Adrenal gland (tissue), 12 donors: ENCODE data around the gene CXCL13. TPM values are rescaled to one million over a fixed set of nuclear protein-coding genes. Genes with fewer than 3 reads are reported as not detected.

Experiments
- DNase-seq, 7 donors: peaks; one replicate each; pipeline ENCODE4 v3.0.0-alpha.2; 2019 to 2020
- H3K27ac ChIP-seq, 5 donors: fragments of 200-600 bp; sonication (generic) in 4 of 5; 1 replicate in 3 of 5; 2 replicates in 2 of 5; pipeline versions ENCODE4 v1.5.1 to v1.8.0; 2016 to 2020; ENCODE audit warnings: mild to moderate bottlenecking in 1 of 5
- H3K27me3 ChIP-seq: fragments of 200-600 bp; 2 replicates; pipeline ENCODE4 v1.8.0; 2021
- H3K36me3 ChIP-seq, 2 donors: fragments of 200-600 bp; replicated peaks in 1 of 2; 1 replicate in 1 of 2; 2 replicates in 1 of 2; pipeline versions ENCODE4 v1.5.1 to v1.8.0; 2018 to 2022
- H3K4me1 ChIP-seq, 2 donors: fragments of 200-600 bp; replicated peaks in 1 of 2; 1 replicate in 1 of 2; 2 replicates in 1 of 2; pipeline versions ENCODE4 v1.5.1 to v1.8.0; 2018 to 2021
- H3K4me3 ChIP-seq, 4 donors: fragments of 200-600 bp; sonication (generic) in 3 of 4; one replicate each; pipeline ENCODE4 v1.5.1; 2016 to 2018
- H3K9me3 ChIP-seq, 3 donors: fragments of 200-600 bp; sonication (generic) in 1 of 3; replicated peaks in 1 of 3; 1 replicate in 2 of 3; 2 replicates in 1 of 3; pipeline versions ENCODE4 v1.5.1 to v1.8.0; 2016 to 2021
- POLR2A ChIP-seq, 2 donors: fragments of 450-650 bp; IDR thresholded peaks; one replicate each; pipeline ENCODE4 v1.6.1; 2017; ENCODE audit warnings: antibody characterized with exemption in 2 of 2, mild to moderate bottlenecking in 2 of 2, moderate library complexity in 1 of 2
- WGBS, 4 donors: extraction: QIAGEN DNeasy Blood & Tissue Kit in 2 of 4; methylation state at CpG; one replicate each; pipeline versions ENCODE4 v1.1.5 to v1.1.7; 2013 to 2017; 5-methylcytosine and 5-hydroxymethylcytosine counted together
- intact Hi-C, 2 donors: fragments of 100-400 bp; cut with DNase I; formaldehyde crosslinking; loops; one replicate each; pipeline versions ENCODE4 v1.14.1 to v1.15.0; 2022 to 2023
- polyA plus RNA-seq, 3 donors: library from polyadenylated mRNA; stranded (reverse); fragments of 200-250 nt in 2 of 3; fragments of 350-450 nt in 1 of 3; fragmentation: Illumina TruSeq in 1 of 3; extraction: RNeasy Lipid Tissue Mini Kit (QIAGEN cat#74804) in 1 of 3; gene quantifications; one replicate each; pipeline ENCODE4 v1.2.3, GENCODE V29; 2013 to 2014
- total RNA-seq, 9 donors: library from RNA; depleted of rRNA in 4 of 9; stranded (reverse); fragments of >200 nt in 4 of 9; fragments of 120-200 nt in 1 of 9; fragmentation: NEBNext Ultra II Directional in 1 of 9; extraction: Animal tissue kit (Norgen Biotek cat#: 25700) in 1 of 9; gene quantifications; one replicate each; pipeline versions ENCODE4 v1.1.0 to v1.2.4, GENCODE V29; 2013 to 2023
- TF ChIP-seq, protein P1 (sequence below), 6 experiments: fragments of 450-650 bp in 4 of 6; fragments of 200-600 bp in 2 of 6; sonication (generic) in 1 of 6; IDR thresholded peaks; 1 replicate in 5 of 6; 2 replicates in 1 of 6; pipeline versions ENCODE4 v1.5.1 to v1.8.0; 2016 to 2021; ENCODE audit warnings: antibody characterized with exemption in 6 of 6, mild to moderate bottlenecking in 2 of 6, moderate library complexity in 1 of 6
- donor health status: healthy with polysubstance abuse.
- donor health status: Bipolar disorder and iron deficiency.
- donor health status: DM: yes; HTN: yes; CAD: no.
- donor health status: DM: no; HTN: no; CAD: no.
- donor health status: DM: no; HTN: no; CAD: no.
- donor health status: DM: yes; HTN: yes; CAD: no.

CXCL13 gene
- total and polyA plus RNA-seq, 12 donors, result 0.39 to 0.88 (median 0.58) TPM; not detected in 8

DNA sequence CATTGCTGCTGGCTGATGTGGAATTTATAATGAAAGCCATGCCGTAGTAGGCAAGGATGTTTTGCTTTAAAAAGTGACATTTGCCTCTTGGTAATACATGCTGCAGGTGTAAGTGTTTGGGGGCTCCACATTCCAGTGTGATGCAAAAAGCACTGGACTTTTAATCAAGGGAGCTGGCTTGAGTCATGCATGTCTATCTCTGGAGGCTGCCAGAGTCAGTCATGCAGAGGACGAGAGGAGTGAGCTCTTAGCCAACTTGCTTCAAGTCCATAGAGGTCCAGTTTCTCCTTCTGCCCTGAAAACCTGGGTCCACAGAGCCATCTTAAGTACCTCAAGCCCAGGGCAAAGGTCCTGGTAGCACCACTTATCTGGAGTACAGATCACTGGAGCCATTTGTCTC lies 11.6 kb upstream of the CXCL13 start:
- no peak for DNase-seq
- Histone ChIP-seq H3K9me3 (no peaks in the 10 kb centered on the region), H3K27ac (no peak overlapping the region), H3K4me1 (no peaks in the 10 kb centered on the region), H3K36me3 (no peaks in the 10 kb centered on the region), H3K4me3 (no peak overlapping the region), H3K27me3 (peaks cover 2% of the 10 kb centered on the region)
- TF ChIP-seq, protein P1, sequence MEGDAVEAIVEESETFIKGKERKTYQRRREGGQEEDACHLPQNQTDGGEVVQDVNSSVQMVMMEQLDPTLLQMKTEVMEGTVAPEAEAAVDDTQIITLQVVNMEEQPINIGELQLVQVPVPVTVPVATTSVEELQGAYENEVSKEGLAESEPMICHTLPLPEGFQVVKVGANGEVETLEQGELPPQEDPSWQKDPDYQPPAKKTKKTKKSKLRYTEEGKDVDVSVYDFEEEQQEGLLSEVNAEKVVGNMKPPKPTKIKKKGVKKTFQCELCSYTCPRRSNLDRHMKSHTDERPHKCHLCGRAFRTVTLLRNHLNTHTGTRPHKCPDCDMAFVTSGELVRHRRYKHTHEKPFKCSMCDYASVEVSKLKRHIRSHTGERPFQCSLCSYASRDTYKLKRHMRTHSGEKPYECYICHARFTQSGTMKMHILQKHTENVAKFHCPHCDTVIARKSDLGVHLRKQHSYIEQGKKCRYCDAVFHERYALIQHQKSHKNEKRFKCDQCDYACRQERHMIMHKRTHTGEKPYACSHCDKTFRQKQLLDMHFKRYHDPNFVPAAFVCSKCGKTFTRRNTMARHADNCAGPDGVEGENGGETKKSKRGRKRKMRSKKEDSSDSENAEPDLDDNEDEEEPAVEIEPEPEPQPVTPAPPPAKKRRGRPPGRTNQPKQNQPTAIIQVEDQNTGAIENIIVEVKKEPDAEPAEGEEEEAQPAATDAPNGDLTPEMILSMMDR (IDR thresholded peaks at IDR 0.05), result no peak
- TF ChIP-seq POLR2A (IDR thresholded peaks at IDR 0.05), result no peak
- intact Hi-C loops, result loop anchor here in 1 of 2 donors (10.0 kb wide), 1 partner anchor 349 kb away; no protein-coding TSS in a partner anchor
- 38 to 60% (median 52%) methylated on average over 1 to 2 of the region's 2 CpGs for WGBS, 4 donors

DNA sequence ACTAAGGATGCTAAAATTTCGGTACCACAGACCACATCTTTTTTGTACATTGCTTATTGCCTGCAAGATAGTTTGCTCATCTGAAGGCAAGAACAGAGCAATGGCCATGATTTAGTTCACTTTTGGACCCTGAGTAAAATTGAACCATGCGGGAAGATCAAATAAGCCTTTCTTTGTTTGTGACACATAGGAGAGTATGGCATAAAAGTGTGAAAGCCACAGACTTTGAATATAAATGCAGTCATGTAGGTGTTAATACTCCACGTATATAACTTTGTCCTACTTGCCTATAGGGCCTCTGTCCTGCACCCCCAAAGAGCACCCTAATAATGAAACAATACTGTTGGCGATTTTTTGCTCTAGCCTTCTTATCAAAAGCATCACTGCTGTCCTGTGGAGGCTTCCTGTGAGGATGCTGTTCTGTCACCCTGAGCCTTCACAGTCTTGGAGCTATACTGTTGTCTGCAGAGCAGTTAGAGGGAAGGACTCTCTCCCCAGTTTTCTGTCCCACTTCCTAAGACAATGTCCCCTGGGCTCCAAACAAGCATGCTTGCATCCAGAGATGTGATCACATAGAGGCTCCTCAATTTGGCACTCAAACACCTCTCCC lies 10.2 kb upstream of the CXCL13 start:
- H3K27me3 ChIP-seq, result peaks cover 4% of the 10 kb centered on the region
- intact Hi-C loops, result loop anchor here in 1 of 2 donors (10.0 kb wide), 1 partner anchor 351 kb away; no protein-coding TSS in a partner anchor
- H3K36me3 ChIP-seq, result no peaks in the 10 kb centered on the region
- H3K4me1 ChIP-seq, result no peaks in the 10 kb centered on the region
- TF ChIP-seq, protein P1 (IDR thresholded peaks at IDR 0.05), result no peak
- TF ChIP-seq POLR2A (IDR thresholded peaks at IDR 0.05), result no peak
- 71 to 77% (median 75%) methylated on average over 4 of the region's 4 CpGs for WGBS, 4 donors
- no peak for DNase-seq
- H3K9me3 ChIP-seq, result no peaks in the 10 kb centered on the region
- no peak overlapping the region for H3K4me3 ChIP-seq
- no peak overlapping the region for H3K27ac ChIP-seq

DNA sequence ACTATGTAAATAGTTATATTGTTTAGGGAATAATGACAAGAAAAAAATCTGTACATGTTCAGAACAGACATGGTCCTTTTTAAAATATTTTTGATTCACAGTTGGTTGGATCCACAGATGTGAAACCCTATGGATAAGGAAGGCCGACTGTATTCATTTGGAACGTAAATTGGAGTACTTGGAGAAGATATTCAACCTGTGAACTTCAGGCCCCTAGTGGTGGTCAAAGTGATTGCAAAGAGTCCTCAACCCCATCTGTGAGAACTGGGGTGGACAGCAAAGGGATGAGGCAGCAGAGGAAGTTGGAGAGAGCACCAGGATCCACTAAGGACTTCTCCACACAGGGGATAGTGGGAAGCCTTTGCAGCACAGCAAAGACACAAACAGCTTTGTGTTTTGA lies 6.2 kb upstream of the CXCL13 start:
- Histone ChIP-seq H3K4me3 (no peak overlapping the region), H3K4me1 (no peaks in the 10 kb centered on the region), H3K9me3 (no peaks in the 10 kb centered on the region), H3K36me3 (no peaks in the 10 kb centered on the region), H3K27me3 (peaks cover 4% of the 10 kb centered on the region), H3K27ac (no peak overlapping the region)
- intact Hi-C loops, result loop anchor here in 1 of 2 donors (10.0 kb wide), 1 partner anchor 355 kb away; no protein-coding TSS in a partner anchor
- TF ChIP-seq, protein P1 (IDR thresholded peaks at IDR 0.05), result peak; percentile 25 to 46 (median 40)
- no peak for TF ChIP-seq POLR2A (IDR thresholded peaks at IDR 0.05)
- peak in 5 of 7 donors; percentile 14 to 35 (median 22) for DNase-seq
- 16 to 24% (median 20%) methylated on average over 2 of the region's 2 CpGs for WGBS, 4 donors

DNA sequence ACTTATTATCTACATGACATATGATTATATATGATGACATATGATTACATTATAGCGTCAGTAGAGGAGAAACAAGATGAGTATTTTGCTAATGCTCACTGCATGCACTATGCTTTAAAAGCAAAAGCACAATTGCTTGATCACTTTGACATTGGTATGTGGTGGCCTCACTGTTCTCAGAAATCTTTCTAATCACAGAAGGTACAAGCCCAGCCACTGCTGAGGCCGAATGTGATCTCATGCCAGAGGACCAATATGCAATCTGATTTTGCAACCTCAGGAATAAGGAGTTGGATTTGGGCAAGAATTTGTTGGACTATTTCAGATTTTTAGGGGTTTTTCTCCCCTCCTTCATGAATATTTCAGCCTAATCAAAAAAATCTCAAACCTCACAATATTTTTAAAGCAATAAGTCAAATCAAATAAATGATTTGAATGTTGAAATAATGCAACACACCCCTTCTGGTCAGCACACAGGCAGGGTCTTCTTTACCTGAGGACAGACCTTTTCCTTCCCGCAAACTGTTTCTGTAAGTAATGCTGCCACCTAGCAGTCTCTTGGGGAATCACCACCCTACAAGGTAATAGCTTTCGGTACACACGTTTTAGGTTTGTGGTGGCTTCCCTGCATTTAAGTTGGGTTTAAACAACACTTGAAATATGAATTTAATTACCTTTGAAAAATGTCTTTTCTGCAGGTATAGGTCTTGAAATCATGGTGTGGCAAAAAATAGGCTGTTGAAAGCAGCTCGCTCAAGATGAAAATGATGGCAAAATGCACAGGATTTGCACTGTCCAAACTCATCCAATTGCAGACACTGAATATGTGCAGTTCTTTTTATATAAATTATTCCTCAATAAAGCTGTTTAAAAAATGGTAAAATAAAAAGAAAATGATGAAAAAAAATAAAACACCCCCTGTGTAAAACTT lies 4.8 kb upstream of the CXCL13 start:
- peaks cover 4% of the 10 kb centered on the region for H3K27me3 ChIP-seq
- DNase-seq, result peak in 6 of 7 donors; percentile 21 to 56 (median 32)
- H3K27ac ChIP-seq, result no peak overlapping the region
- H3K4me1 ChIP-seq, result no peaks in the 10 kb centered on the region
- H3K9me3 ChIP-seq, result no peaks in the 10 kb centered on the region
- H3K4me3 ChIP-seq, result no peak overlapping the region
- 20 to 30% (median 25%) methylated on average over 6 of the region's 6 CpGs for WGBS, 4 donors
- no peaks in the 10 kb centered on the region for H3K36me3 ChIP-seq
- TF ChIP-seq POLR2A (IDR thresholded peaks at IDR 0.05), result no peak
- TF ChIP-seq, protein P1 (IDR thresholded peaks at IDR 0.05), result peak; percentile 62 to 82 (median 64)
- intact Hi-C loops, result loop anchor here in 1 of 2 donors (5.0 kb wide), 1 partner anchor 218 kb away; no protein-coding TSS in a partner anchor
